HG03521 (cell line): ENCODE measurements around the gene MPPE1.
"Not testable (repeated sequence)": the region's sequence is repeated elsewhere in the genome, so short reads cannot be mapped to it uniquely, and the experiment has no call there.

Experiments
- ATAC-seq: cut with Tn5 transposase; IDR thresholded peaks from one replicate; pipeline ENCODE4 v1.9.1; 2021; ENCODE audit warnings: mild to moderate bottlenecking, moderate library complexity; ENCODE audit not compliant: unreplicated experiment

The MPPE1 gene

DNA sequence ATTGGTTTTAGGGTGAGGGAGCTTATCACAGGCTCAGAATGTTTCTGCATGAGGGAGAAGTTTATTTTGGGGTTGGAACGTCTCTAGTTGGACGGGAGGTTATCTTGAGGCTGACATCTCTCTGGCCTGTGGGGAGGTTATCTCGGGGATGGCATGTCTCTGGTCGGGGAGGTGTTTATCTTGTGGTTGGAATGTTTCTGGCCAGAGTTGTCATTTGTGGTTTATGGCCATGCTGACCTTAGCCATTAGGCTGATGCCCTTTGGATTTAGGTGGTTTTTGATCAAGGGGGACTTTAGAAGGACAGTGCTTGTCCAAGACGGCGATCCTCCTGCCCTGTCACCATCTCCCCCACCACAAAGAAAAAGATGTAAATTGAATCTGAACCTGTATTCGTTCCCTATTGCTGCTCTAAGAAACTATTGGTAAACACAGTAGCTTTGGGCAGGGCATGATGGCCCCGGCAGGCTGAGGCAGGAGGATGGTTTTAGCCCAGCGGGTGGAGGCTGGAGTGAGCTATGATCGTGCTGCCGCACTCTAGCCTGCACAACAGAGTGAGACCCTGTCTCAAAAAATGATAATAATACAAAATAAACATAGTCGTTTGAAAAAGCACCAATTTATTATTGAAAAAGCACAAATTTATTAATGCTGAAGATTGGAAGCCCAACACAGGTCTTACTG, 17.8 kb upstream of the MPPE1 start:
- no peak for ATAC-seq

GRCh38 chr18:11923450-11923849, 15.3 kb upstream of the MPPE1 start:
- ATAC-seq, result no peak

- ATAC-seq, result not testable (repeated sequence)
Measured at GRCh38 chr18:11919522-11919921, 11.4 kb upstream of the MPPE1 start.

- ATAC-seq, result not testable (repeated sequence)
Measured at GRCh38 chr18:11916880-11917279, 8.8 kb upstream of the MPPE1 start.

DNA sequence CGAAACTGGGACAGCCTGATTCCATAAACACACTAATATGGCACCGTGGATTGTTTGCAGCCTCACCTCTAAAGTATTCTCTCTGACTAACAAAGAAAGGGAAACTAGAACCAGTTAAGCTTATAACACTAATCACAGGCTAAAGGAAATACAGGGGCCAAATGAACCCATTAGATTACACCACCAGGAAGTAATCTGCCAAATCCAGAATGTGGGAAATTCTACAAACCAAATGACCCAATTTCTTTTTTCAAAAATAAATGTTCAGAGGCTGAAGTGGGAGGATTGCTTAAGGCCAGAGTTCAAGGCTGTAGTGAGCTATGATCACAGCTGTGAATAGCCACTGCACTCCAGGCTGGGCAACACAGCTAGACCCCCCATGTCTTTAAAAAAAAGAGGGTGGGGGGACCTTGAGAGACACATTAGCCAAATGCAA, 1.5 kb upstream of the MPPE1 start:
- ATAC-seq, result no peak

DNA sequence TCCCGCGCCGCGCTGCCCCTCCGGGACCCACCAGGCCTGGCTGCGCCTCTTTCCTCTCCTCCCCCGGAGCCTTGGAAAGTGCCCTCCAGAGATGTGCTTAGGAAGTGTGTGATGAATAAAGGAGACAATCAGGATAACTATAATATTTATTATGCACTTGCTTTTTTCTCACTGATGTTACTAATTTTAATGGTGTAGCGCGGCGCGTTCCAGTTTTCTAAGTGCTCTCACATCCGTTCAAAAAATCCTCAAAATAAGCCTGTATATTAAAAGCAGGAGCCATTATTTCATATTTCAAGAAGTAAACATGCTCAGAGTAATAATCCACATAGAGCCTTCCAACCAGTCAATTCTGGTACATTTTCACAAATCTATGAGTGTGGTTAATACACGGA, 941 bp upstream of the MPPE1 start:
- no peak for ATAC-seq

GRCh38 chr18:11906926-11907874, 917 bp downstream of the MPPE1 start:
- no peak for ATAC-seq

DNA sequence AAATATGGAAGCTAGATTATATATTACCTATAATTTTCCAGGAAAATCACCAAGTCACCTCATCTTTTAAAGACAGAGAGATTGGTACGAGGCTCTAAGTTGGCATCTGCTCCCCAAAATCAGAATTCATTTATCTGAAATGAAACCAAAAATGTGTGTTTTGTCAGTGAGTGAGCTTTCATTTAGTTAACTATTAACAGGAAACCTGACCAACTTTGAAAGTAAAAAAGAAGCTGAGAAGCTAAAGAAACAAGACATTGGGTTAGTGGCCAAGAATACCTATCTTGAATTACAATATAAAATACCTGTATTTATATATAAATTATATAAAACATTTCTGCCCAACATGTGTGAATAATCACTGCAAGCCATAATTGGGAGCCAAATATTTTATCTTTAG, 1.9 kb downstream of the MPPE1 start:
- no peak for ATAC-seq

- no peak for ATAC-seq
Measured at GRCh38 chr18:11905613-11906012, 2.5 kb downstream of the MPPE1 start.

DNA sequence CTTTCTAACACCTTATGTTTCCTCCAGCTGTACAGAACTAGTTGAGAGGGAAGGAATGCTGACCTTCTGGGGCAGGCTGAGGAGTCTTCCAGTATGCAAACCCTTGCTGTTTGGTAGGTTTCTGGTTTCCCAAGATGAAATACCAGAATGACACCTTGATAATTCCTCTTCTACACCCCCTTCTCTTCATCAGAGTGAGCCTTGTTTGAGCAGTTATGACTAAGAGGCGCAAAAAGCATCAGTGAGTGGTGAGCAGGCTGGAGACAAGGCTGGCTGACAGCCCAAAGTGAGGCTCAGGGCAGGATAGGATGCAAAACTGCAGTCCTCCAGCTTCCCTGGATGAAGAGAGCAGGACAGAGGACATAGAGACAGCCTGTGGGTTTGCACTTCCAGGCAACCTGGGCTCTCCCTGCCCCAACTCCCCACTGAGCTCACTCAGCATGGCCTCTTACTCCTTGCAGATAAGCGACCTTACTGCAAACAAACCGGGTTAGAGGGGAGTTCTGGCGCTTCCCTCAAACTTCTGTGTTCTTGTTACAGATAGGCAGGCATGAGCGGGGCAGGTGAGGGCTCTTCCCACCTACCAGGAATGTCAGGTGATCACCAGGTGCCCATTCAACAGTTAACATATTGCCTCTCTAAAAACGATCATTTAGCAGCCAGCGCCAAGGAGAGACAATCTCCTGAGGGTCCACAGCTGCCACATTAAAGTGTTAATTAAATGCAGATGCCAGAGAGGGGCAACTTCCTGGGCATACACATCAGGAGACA, 5.4 kb downstream of the MPPE1 start:
- ATAC-seq, result no peak

DNA sequence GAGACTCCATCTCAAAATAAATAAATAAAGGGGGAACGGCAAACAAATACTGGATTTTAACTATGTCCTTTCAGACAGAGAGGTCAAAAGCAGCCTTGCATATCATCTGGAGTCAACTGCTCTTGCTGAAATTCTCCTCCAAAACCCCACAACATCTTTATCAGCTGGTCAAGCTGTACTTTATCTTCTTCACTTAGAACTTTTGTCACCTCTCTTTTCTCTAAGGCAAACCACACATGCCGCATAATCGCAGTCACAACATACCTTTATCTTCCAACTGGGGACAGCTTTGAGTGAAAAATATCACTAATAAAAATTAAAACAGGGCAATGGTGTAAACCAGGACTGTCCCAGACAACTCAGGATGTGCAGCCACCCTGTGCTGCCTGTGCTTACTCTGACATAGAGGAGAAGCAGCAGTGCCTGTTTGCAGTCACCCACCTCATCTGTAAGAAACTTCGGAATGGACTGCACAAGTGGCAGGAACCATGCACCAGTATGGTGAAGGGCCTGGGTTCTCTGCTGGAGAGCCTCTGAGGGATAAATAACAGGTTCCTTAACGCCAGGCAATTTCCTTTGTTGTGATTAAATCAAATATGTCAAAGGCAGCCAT, 6.2 kb downstream of the MPPE1 start:
- no peak for ATAC-seq

DNA sequence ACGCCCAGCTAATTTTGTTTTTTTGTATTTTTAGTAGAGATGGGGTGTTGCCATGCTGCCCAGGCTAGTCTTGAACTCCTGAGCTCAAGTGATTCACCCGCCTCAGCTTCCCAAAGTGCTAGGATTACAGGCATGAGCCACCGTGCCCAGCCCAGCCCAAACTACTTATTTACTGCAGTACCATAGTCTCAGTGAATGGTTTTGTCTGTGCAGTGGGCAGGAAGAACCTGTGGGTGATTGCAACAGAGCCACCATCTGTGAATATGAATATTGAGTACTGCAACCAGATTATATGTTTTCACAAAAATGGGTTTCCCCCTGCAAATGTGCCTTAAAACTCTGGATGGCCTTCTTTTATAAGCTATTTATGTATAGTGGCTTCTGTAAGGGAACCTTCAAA, 9.1 kb downstream of the MPPE1 start:
- no peak for ATAC-seq

GRCh38 chr18:11897781-11898180, 10.3 kb downstream of the MPPE1 start:
- no peak for ATAC-seq

DNA sequence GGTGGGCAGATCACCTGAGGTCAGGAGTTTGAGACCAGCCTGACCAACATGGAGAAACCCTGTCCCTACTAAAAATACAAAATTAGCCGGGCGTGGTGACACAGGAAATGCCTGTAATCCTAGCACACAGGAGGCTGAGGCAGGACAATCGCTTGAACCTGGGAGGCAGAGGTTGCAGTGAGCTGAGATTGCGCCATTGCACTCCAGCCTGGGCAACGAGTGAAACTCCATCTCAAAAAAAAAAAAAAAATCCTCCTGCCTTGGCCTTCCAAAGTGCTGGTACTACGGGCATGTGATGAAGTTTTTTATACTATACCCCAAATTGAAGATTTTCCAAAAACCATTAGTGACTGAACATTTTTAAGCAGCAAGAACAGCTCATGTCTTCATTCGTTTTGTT, 15.7 kb downstream of the MPPE1 start:
- not testable (repeated sequence) for ATAC-seq

GRCh38 chr18:11891737-11892136, 16.4 kb downstream of the MPPE1 start:
- no peak for ATAC-seq

DNA sequence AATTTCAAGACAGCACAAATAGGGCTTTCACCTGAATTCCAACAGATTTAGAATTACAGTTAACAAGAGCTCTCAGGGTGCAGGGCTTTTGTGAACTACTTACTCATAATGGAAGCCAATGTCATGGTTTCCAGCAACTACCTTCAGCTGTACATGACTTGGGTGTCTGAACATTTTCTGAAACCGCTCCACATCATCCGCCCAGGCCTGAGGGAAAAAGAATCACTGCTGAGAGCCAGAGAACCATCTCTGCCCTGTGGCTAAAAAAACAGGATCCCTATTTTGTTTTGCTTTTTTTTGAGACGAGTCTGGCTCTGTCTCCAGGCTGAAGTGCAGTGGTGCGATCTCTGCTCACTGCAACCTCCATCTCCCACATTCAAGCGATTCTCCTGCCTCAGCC, 18.8 kb downstream of the MPPE1 start:
- no peak for ATAC-seq

- no peak for ATAC-seq
Measured at GRCh38 chr18:11888726-11889125, 19.4 kb downstream of the MPPE1 start.

GRCh38 chr18:11887328-11888128, 20.6 kb downstream of the MPPE1 start:
- no peak for ATAC-seq

- no peak for ATAC-seq
Measured at GRCh38 chr18:11886577-11887110, 21.5 kb downstream of the MPPE1 start.
